Activated naive CD4-positive, alpha-beta T cell treated with anti-CD3 and anti-CD28 coated beads, Interleukin-2, amount 50 U/mL, for 16 hours (primary cell): Measurements from ENCODE around the gene AP1S1.
"Not testable (repeated sequence)": the region's sequence is repeated elsewhere in the genome, so short reads cannot be mapped to it uniquely, and the experiment has no call there.

ENCODE experiments used
- DNase-seq: peaks from one replicate; pipeline ENCODE4 v3.0.0-alpha.2; 2020

AP1S1 gene

DNA sequence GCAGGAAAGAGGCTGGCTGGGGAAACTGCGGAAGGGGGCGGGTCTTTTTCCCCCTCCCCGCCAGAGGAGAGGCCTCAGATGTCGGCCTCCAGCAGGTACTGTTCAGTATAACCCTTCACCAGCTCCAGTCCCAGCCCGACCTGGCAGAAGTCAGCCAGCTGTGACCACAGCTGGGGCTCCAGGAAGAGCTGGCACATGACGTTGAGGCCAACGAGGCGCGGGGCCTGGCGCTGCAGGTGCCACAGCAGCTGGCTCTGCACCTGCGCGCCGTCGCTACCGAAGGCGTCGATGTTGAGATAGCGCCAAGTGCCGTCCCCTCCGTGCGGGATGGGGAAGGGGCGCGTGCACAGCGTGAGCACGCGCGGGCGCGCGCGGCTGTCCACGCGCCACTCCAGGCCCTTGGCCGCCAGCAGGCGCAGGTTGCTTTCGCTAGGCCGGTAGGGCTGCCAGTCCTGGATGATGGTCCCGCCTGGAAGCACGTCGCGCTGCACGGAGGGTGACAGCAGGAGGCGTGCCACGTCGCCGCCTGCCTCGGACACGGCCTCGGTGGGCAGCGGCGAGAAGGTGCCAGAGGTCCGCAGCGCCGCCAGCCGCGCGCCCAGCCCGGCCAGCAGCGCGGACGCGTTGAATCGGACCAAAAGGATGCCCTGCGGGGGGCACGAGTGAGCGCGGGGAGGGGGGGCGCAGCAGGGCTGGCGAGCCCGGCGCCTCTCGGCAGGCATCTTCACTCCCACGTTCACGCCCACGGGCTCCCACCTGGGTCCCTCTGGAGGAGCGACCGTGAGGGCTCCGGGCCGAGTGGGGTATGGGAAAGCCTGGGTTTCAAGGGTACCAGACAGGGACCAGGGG lies 18.0 kb downstream of the AP1S1 start:
- no peak for DNase-seq

DNA sequence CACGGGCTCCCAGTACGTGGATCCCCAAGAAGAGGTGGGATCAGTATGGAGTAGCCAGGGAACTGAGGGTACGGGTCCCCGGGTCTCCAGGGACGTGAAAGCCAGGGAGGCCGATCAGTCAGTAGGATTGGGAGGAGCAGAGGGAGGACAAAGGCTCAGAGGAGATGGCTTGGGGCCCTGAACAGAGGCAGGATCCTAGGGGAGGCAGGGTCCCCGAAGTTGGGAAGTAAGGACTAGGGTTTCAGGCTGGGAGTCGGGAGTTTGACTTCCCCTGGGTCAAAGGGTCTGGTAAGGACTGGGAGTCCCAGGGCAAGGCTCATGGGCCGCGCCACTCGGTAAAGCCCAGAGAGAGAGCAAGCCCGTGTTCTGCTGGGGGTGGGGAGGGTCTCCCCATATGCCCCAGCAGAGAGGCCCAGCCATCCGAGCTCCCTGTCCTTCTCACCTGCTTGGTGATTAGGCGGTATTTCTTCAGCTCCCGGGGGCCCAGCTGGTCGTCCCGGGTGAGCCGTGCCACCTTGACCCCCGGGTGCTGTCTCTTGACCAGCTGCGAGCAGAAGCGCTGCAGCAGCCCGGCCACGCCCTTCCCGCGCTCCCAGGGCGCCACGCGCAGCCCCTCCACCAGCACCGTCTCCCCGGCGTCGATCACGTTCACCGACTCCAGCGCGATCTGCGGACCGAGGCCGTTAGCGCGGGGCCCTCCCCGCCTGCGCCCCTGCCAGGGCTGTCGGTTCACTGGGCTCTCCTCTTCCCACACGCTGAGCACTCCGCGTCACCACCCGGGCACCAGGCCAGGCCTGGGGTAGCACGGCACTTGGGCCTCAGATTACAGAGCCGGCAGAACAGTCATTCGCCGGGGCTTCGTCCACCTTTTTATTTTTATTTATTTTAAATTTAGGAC lies 18.8 kb downstream of the AP1S1 start:
- no peak for DNase-seq

DNA sequence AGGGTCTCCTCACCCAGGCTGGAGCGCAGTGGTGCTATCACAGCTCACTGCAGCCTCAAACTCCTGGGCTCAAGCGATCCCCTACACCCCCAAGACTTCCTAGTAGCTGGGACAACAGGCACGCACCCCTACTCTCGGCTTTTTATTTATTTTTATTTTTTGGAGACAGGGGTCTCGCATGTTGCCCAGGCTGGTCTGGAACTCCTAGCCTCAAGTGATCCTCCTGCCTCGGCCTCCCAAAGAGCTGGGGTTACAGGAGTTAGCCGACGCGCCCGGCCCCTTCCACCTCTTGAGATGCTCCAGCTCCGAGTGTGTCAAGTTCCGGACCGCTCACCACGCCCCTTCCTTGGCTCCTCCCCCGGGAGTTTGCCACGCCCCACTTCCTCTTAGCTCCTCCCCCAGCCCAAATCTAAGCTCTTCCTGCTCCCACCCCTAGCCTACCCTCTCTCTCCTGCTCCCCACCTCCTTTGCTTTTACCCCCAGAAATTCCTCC lies 19.5 kb downstream of the AP1S1 start:
- DNase-seq = peak; percentile 49

DNA sequence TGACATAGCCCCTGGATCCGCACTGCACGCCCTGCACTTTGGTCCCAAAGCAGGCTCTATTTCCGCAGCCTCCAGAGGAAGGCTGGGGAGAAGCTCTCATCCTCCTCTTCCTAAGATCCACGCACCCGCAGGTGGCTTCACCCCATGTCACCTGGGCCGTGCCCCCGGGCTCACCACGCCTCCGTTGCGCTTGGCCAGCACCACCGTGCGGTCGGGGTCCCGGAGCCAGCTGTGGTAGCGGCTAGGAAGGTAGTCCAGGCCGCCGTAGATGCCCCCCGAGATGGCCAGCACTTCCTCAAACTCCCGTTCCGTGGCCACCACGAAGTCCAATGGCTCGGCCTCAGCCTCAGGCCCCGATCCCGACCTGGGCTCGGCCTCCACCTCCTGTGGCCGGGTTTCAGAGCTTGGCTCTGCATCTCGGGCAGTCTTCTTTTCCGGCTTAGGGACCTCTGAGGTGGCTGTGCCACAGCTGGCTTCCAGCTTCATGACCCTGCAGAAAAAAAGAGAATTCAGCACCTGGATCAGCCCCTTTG lies 20.1 kb downstream of the AP1S1 start:
- no peak for DNase-seq

DNA sequence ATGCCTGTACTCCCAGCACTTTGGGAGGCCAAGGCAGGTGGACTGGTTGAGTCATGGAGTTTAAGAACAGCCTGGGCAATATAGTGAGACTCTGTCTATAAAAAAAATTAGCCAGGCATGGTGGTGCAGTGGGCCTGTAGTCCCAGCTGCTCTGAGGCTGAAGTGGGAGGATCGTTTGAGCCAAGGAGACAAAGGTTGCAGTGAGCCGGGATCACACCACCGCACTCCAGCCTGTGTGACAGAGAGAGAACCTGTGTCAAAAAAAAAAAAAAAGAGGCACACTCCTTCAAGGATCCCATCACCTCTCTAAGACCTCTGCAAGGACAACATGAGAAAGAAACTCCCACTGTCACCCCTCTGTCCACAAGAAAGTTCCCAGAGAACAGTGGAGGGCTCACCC lies 21.4 kb downstream of the AP1S1 start:
- DNase-seq = no peak

DNA sequence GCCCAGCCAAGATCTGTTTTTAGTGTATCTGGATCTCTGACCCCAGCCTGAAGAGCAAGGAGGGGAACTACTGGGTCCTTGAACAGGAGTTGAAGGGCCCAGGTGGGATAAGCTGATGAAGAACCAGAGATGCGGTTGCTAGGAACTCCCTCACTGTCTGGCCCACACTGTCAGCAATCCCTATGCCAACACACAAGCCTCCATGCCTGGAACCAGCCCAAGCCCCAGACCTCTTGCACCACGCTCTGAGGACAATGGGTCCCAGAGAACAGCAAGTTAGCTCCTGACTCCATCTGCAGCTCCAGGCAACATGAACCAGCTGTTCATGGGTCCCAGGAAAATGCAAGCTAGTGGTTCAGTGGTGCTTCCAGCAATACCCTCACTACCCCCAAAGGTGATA lies 23.4 kb downstream of the AP1S1 start:
- DNase-seq = no peak

DNA sequence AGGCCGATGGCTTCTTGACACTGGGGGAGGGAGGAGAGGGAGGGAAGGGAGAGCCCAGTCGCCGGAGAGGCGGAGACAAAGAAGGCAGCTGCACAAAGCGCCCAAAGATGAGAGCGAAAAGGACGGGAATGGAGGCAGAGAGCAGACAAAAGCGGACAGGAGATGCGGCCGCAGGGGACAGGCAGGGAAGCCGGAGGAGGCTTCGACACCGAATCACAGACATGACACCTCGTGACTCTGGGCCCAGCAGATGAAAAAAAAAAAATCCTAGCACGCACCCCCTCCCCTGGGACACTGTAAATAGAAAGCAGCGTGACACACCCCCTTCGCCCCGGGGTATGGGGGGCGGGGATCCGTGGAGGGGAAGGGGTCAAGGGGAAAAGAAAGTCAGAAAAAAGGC lies 24.8 kb downstream of the AP1S1 start:
- DNase-seq = no peak

DNA sequence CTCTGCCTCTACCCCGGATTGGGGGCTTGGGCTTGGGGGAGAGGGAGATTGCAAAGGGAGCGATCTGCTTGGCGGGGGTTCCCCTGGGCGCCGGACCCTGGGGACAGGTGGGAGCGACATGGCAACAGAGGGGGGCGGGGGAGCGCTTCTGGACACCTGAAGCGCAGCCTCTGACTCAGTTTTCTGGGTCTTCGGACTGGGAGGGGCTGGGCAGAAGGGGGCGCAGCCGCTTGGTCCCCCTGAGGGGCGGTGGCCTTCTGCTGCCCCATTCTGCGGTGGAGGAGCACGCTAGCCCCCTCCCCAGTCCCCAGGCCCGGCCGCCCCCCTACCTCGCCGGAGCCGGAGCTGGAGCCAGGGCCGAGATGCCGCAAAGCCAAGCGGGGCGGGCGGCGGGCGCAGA lies 25.4 kb downstream of the AP1S1 start:
- no peak for DNase-seq

DNA sequence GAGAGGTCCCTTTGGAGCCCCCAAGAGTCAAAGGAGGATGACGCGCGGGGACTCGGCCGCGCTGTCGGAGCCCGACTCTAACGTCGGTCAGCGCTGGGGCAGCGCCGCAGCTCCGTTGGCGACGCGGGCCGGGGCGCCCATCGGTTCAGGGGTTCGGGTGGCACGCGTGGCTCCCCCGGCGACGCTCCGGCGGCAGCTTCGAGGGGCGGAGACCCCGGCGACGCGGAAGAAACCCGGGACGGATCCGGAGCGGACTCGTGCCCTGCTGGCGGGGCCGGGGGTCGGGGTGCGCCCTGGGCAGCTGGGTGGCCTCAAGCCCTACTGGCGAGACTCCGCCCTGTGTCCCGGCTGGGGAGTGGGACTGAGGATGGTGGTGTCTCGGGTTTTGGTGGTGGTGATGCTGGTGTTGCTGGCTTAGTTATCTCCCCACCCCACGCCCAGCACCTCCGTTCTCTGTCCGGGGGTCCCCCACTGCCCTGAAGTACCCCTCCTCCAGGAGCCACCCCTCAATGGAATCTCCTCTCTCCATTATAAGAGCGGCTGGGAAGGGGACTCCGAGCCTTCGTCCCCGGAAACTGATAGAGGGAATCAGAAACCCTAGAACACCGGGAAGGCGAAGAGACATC lies 26.0 kb downstream of the AP1S1 start, which contains the start of gene NAT16:
NAT16 (minus strand) TSS at position 164 of the 626 bp plus-strand sequence. CDS start 5,486 bp downstream, outside the sequence.
- no peak for DNase-seq

DNA sequence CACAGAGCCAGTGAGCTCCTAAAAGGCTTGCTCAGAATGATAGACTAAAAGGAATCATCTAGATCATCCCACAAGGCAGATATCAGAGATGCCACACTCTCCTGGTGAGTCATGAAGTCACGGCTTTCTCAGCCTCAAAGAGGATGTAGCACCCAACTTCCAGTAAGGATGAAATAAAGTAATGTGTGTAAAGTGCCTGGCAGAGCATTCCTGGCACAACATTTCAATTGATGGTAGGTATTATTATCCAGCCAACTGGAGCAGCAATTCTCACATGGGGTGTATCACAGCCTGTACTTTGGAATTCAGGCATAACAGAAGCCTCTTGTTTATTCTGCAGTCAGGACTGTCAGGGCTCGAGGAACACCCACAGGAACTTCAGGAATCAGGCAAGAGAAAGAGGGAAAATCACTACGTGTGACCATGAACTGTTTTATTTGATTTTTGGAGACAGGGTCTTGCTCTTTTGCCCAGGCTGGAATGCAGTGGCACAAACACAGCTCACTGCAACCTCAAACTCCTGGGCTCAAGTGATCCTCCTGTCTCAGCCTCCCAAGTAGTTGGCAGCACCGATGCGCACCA lies 31.1 kb downstream of the AP1S1 start:
- no peak for DNase-seq

DNA sequence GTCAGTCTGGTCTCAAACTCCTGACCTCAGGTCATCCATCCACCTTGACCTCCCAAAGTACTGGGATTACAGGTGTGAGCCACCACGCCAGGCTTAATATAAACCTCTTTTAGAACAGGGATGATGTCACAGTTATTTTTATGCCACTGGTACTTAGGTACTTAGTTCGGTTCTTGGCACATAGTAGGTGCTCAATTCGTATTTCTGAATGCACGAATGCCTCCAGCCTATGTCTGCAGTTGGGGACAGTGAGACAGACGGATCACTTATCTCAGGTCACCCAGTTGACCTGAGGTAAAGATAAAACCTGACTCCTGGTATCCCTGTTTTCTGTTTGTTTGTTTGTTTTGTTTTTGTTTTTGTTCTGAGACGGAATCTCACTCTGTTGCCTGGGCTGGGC lies 31.9 kb downstream of the AP1S1 start:
- no peak for DNase-seq

DNA sequence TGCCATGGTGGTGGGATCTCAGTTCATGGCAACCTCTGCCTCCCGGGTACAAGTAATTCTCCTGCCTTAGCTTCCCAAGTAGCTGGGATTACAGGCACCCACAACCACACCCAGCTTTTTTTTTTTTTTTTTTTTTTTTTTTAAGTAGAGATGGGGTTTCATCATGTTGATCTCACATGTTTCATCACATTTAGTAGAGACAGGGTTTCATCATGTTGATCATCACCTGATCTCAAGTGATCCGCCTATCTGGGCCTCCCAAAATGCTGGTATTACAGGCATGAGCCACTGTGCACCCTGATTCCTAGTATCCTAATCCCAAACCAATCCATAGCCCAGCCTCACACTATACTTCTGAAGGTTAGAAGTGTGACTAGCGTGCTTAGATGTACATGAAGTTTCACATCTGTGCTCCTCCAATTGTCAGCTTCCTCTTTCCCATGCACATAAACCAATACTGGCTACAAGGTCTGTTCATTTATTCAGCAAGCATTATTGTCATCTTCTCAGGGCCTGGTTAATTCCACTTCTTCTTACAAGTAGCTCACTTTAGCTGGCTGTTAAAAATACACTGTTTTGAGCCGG lies 32.7 kb downstream of the AP1S1 start:
- no peak for DNase-seq

DNA sequence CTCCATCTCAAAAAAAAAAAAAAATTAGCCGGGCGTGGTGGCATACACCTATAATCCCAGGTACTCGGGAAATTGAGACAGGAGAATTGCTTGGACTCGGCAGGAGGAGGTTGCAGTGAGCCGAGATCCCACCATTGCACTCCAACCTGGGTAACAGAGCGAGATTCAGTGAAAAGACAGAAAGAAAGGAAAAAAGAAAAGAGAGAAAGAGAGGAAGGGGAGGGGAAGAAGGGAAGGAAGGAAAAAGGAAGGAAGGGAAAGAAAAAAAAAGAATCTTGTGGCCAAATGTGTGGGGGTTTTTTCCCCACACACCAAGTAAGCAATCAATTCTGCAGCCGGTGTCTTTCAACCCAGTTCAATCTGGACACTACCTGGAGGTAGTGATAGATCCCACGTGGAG lies 34.8 kb downstream of the AP1S1 start:
- DNase-seq = no peak

DNA sequence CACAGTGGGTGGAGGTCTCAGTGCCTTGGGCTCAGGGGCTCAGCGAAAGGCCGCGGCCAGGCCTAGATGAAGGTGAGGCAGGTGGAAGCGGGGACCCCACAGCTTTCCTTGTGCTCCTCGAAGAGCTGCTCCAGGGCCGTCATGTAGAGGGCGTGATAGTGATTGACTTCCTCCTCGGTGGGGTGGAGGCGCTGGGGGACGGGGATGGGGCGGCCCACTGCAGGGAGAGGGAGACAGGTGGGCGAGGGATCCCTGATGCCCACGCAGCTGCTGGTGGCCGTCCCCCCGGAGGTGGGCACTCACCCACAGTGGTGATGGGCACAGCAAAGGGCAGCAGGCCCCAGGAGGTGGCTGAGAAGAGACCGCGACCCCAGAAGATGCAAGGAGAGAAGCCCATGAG lies 41.6 kb downstream of the AP1S1 start:
- DNase-seq = no peak

DNA sequence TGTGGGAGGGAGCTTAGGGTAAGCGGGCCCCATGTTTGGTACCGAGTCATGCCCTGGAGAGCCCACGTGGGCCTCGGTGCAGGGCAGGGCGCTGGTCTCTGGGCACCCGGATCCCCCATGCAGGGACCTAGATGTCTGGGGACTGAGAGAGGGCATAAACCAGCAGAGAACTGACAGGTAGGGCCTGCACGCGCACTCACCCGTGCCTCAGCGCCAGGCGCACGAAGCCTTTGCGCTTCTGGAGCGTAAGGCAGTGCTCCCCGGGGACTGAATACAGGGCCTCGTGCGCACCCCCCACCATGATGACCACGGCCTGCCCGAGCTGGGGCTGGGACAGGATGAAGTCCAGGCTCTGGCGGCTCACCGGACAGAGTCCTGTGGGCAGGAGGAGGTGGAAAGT lies 43.7 kb downstream of the AP1S1 start:
- no peak for DNase-seq

DNA sequence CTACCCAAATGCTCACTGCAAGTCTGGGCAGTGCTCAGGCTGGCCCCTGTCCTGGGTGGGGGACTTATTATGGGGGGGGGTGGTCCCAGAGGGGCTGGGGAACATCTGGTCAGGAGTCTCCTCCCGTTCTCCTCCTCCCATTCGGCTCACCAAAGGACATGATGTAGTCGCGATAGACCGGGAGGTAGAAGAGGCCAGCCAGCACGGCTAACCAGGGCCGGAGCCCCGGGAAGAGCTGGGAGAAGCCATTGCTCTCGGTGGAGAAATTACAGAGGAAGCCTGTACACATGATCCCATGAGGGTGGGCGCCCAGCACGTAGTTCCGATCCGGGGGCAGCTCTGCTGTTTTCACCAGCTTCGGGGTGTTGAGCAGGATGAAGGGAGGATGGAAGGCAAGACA lies 44.2 kb downstream of the AP1S1 start:
- no peak for DNase-seq

DNA sequence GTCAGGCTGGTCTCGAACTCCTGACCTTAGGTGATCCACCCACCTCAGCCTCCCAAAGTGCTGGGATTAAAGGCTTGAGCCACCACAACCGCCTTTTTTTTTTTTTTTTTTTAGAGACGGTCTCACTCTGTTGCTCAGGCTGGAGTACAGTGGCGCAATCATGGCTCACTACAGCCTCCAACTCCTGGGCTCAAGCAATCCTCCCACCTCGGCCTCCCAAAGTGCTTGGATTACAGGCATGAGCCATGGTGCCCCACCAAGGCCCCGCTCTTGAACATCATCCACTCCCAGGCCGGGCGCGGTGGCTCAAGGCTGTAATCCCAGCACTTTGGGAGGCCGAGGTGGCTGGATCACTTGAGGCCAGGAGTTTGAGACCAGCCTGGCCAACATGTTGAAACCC lies 45.2 kb downstream of the AP1S1 start:
- not testable (repeated sequence) for DNase-seq

DNA sequence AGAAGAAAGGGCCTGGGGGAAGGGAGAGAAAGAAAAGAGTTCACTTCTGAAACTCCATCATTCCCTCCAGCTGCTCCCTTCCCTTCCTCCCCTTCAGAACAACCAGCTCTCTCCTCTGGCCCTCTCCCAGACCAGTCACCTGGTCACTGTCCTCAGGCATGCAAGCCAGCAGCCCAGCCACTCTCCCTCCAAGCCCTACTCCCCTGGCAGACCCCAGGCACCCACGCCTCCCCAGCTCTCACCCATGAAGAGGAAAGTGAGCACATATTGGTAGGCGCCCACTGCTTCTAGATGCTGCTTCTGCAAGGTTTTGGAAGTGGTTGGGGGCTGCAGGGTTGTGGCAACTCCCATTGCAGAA lies 46.2 kb downstream of the AP1S1 start:
- no peak for DNase-seq

DNA sequence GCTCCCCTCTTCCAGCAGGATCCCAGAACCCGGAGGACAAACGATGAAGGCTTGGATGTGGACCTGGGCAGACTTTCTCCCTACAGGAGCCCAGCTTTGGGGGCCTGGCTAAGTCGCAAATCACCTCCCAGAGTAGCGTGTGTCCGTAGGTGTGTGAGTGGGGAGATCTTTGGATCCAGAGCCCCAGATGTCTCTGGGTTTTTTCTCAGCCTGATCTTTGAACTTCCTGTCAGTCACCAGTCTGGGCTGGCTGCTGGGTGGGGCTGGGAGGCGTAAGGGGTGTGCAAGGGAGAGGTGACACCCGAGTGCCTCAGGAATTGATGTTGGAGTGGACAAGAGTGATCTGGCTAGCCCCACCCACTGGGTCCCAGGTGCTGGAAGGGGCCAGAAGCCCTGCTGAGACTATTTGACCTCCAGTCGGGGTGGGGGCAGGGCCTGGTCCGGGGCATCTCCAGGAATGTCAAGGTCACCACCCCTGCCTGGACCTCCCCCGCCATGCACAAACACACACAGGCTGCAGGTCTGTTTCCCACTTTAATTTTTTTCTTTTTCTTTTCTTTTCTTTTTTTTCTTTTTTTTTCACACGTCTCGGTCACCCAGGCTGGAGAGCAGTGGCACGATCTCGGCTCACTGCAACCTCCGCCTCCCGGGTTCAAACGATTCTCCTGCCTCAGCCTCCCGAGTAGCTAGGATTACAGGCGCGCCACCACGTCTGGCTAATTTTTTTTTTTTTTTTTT lies 46.8 kb downstream of the AP1S1 start, which contains the start of gene MOGAT3:
MOGAT3 (minus strand) TSS at position 175 of the 738 bp plus-strand sequence. CDS start 182 bp downstream, outside the sequence.
- no peak for DNase-seq

DNA sequence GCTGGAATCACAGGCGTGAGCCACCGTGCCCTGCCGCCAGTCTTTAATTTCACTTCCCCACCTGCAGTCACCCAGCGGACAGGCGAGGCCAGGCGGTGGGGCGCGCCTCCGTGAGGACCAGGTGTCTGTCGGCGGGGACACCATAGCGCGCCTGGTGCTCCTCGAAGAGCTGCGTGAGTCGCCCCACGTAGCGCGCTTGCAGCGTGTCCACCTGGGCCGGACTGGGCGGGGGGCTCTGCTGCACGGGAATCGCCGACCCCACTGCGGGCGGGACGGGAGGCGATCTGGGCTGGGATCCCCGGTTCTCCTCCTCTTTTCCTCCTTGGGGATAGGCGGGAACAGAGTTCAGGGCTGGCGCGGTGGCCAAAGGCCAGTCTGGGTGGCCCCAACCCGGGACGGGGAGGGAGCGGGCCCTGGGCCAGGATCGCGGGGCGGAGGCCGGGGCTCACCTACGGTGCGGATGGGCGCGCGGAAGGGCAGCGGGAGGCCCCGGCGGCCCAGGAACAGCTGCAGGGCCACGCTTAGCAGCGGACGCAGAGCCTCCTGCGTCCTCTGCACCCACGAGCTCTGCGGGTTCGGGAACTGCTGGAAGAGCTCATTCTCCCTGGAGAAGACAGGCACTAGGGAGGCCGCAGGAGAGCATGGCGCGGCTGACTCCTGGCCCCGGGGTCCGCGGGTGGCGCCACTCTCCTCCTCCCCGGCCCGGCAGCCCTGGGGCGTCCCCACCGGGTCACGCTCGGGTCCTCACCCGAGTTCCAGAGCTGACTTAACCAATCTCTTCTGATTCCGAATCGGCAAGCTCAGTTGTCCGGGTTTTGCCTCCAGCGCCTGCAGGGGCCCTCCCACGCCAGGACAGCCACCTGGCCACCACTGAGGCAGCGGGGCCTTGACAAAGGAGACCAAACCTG lies 47.7 kb downstream of the AP1S1 start:
- DNase-seq = no peak

DNA sequence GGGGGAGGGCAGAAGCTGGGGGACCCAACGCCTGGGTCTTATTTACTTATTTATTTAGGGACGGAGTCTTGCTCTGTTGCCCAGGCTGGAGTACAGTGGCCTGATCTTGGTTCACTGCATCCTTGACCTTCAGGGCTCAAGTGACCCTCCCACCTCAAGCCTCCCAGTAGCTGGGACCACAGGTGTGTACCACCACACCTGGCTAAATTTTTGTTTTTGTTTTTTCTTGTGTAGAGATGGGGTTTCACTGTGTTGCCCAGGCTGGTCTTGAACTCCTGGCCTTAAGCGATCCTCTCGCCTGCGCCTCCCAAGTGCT lies 48.3 kb downstream of the AP1S1 start:
- no peak for DNase-seq
